HG02763 (cell line): ENCODE measurements around the gene KCTD16.

ENCODE experiments used
- ATAC-seq: cut with Tn5 transposase; IDR thresholded peaks from one replicate; pipeline ENCODE4 v1.9.1; 2021; ENCODE audit warnings: mild to moderate bottlenecking, moderate library complexity; ENCODE audit not compliant: unreplicated experiment

The KCTD16 gene

GRCh38 chr5:144487761-144488160, 317.1 kb downstream of the KCTD16 start:
- ATAC-seq: no peak

GRCh38 chr5:144503123-144503522, 332.4 kb downstream of the KCTD16 start:
- no peak for ATAC-seq

- ATAC-seq: no peak
Measured at GRCh38 chr5:144504929-144505577, 334.4 kb downstream of the KCTD16 start.

GRCh38 chr5:144510845-144511579, 340.3 kb downstream of the KCTD16 start:
- no peak for ATAC-seq

- no peak for ATAC-seq
Measured at GRCh38 chr5:144511580-144512072, 341.0 kb downstream of the KCTD16 start.

- no peak for ATAC-seq
Measured at GRCh38 chr5:144522698-144523097, 352.0 kb downstream of the KCTD16 start.

- ATAC-seq: no peak
Measured at GRCh38 chr5:144525000-144525399, 354.3 kb downstream of the KCTD16 start.

- ATAC-seq: no peak
Measured at GRCh38 chr5:144531188-144531587, 360.5 kb downstream of the KCTD16 start.
